ENCODE results near the gene LRRC59.

Gene LRRC59

GRCh38 chr17:50397111-50397918, at the start of gene LRRC59:
Gene LRRC59 (minus strand): TSS chr17:50397523. CDS start chr17:50397317, 206 bp downstream.
- peak; percentile 95 for TF ChIP-seq CTCF (IDR thresholded peaks at IDR 0.05; ENCODE audit: control insufficient read depth, insufficient read depth, low read depth, low read length, missing control alignments)
- peak; percentile 29 for DNase-seq (ENCODE audit: low read depth)
- peak within 1 kb of the TSS; percentile 87 for H3K4me3 ChIP-seq (ENCODE audit: control insufficient read depth, low read depth, low read length)

DNA sequence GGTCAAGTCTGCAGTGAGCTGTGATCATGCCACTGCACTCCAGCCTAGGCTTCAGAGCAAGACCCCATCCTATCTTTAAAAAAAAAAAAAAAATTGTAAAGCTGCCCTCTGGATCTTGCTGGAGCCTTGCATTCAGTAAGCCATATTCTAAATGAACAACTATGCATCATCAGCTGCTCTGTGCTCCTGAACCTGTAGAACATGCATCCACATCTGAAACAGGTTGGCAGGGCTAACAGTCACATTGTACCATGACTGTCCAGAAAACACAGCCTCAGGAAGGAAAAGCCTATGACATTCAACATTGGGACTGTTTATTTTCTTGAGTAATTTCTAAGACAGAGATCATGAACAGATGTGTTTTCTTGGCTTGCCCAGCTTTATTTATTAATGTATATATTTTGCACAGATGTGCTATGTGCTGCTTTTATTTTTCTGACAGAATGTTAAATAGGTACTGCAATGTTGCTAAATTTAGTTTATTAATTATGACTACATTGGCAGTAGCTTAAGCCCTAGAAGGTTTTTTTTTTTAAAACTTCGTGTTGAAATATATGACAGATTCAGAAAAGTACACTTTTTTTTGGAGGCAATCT, 48.5 kb upstream of the LRRC59 start:
- no peak for TF ChIP-seq CTCF (IDR thresholded peaks at IDR 0.05; ENCODE audit: control insufficient read depth, insufficient read depth, low read depth, low read length, missing control alignments)
- no peak for DNase-seq (ENCODE audit: low read depth)
- no peak overlapping the region for H3K4me3 ChIP-seq (ENCODE audit: control insufficient read depth, low read depth, low read length)

- no peak for TF ChIP-seq CTCF (IDR thresholded peaks at IDR 0.05; ENCODE audit: control insufficient read depth, insufficient read depth, low read depth, low read length, missing control alignments)
- DNase-seq (ENCODE audit: low read depth), result no peak
- H3K4me3 ChIP-seq (ENCODE audit: control insufficient read depth, low read depth, low read length), result no peak overlapping the region
These were observed 47.8 kb upstream of the LRRC59 start for GRCh38 chr17:50444841-50445715.

DNA sequence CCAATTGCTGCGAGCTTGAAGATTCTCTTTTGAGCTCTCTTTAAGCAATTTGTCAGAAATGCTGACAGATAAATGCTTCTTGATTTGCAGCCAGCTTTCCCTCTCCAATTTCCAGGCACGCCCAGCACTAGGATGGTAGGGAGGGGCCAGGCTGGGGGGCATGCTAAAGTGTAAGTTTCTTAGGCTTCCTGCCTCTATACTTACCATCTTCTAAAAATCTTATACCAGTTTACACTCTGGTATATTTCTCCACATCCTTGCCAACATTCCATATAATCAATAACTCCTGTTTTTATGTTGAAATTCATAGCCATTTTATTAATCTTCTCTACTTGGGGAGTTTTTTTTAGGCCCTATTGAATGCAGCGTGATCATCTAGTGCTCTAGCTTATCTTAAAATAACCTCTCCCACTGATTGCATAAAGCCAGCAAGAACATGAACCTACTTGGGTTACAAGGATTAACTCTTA, 46.2 kb upstream of the LRRC59 start:
- DNase-seq (ENCODE audit: low read depth), result no peak
- H3K4me3 ChIP-seq (ENCODE audit: control insufficient read depth, low read depth, low read length), result no peak overlapping the region
- TF ChIP-seq CTCF (IDR thresholded peaks at IDR 0.05; ENCODE audit: control insufficient read depth, insufficient read depth, low read depth, low read length, missing control alignments), result no peak

DNA sequence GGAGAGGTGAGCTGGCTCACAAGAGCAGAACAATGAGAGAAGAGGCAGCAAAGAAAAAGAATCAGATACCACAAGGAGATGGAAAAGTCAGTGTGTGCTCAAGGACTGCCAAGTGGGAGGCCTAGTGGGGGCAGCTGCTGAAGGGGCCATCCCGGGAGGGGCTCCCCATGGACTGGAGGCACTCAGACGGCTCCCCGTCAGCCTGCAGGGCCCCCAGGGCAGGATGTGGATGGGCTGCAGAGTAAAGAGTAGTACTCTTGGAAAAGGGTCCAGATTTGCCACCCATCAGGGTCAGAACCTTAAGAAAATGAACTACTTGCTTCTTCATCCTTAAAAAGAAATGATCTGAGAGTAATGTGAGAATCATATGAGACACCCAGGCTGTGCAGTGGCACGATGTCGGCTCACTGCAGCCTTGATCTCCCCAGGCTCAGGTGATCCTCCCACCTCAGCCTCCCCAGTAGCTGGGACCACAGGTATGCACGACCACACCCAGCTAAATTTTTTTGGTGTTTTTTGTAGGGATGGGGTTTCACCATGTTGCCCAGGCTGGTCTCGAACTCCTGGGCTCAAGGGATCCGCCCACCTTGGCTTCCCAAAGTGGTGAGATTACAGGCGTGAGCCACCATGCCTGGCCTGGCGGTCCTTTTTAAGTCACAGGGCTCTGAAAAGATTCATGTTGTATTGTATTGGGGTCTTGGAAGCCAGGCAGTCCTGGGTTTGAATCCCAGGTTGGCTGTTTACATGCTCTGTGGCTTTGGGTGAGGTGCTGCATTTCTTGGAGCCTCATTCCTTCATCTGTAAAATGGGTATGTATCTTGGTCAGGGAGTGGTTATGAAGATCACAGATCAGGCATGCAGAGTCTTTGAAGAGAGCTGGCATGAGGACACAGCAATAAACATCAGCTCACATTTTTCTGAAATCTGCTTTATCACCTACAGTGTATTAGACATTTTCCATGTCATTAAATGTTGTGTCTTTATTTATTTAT, 43.8 kb upstream of the LRRC59 start:
- DNase-seq (ENCODE audit: low read depth), result no peak
- H3K4me3 ChIP-seq (ENCODE audit: control insufficient read depth, low read depth, low read length), result no peak overlapping the region
- no peak for TF ChIP-seq CTCF (IDR thresholded peaks at IDR 0.05; ENCODE audit: control insufficient read depth, insufficient read depth, low read depth, low read length, missing control alignments)
